GM23338 (cell line): ENCODE results near the gene SPTBN2. TPM values are rescaled to one million over a fixed set of nuclear protein-coding genes. Genes with fewer than 3 reads are reported as not detected.

Experiments used
- ATAC-seq: fragments of 200-7000 bp; cut with Tn5 transposase; 3 replicates; pipeline ENCODE4 v1.9.1; 2020
- DNase-seq: peaks from one replicate; pipeline ENCODE4 v3.0.0-alpha.2; 2015; ENCODE audit warnings: low spot score
- H2AFZ ChIP-seq: fragments of 200-600 bp; sonication (generic); 2 replicates; pipeline ENCODE4 v1.8.0; 2016; ENCODE audit warnings: antibody characterized with exemption, mild to moderate bottlenecking, moderate library complexity
- H3F3A ChIP-seq: fragments of 200-600 bp; sonication (generic); replicated peaks from 2 replicates; pipeline ENCODE4 v1.8.0; 2017; ENCODE audit warnings: antibody characterized with exemption, mixed run types, low read depth
- H3K27ac ChIP-seq: fragments of 200-600 bp; sonication (generic); 2 replicates; pipeline ENCODE4 v1.6.1; 2016; ENCODE audit warnings: low read depth
- H3K27me3 ChIP-seq: fragments of 200-600 bp; sonication (generic); 2 replicates; pipeline ENCODE4 v1.8.0; 2016; ENCODE audit warnings: mild to moderate bottlenecking, mixed run types, moderate library complexity; ENCODE audit not compliant: insufficient read depth
- H3K36me3 ChIP-seq: fragments of 200-600 bp; sonication (generic); 2 replicates; pipeline ENCODE4 v1.8.0; 2016; ENCODE audit warnings: mild to moderate bottlenecking; ENCODE audit not compliant: insufficient read depth
- H3K4me1 ChIP-seq: fragments of 200-600 bp; sonication (generic); 2 replicates; pipeline ENCODE4 v1.8.0; 2016; ENCODE audit warnings: mild to moderate bottlenecking, moderate library complexity; ENCODE audit not compliant: insufficient read depth
- H3K4me2 ChIP-seq: fragments of 200-600 bp; sonication (generic); 2 replicates; pipeline ENCODE4 v1.7.1; 2017; ENCODE audit warnings: mixed run types
- H3K4me3 ChIP-seq: fragments of 200-600 bp; sonication (generic); 2 replicates; pipeline ENCODE4 v1.6.1; 2016; ENCODE audit warnings: mixed run types
- H3K79me2 ChIP-seq: fragments of 200-600 bp; sonication (generic); replicated peaks from 2 replicates; pipeline ENCODE4 v1.8.0; 2017; ENCODE audit warnings: mild to moderate bottlenecking; ENCODE audit not compliant: insufficient read depth
- H3K9me2 ChIP-seq: fragments of 200-600 bp; sonication (generic); 2 replicates; pipeline ENCODE4 v1.8.0; 2017; ENCODE audit not compliant: insufficient read depth
- H4K20me1 ChIP-seq: fragments of 200-600 bp; sonication (generic); replicated peaks from 2 replicates; pipeline ENCODE4 v1.8.0; 2017; ENCODE audit warnings: mild to moderate bottlenecking; ENCODE audit not compliant: insufficient read depth
- H3K27ac Mint-ChIP-seq: 2 replicates; pipeline ENCODE4 v1.8.0; 2020; ENCODE audit warnings: inconsistent platforms, mild to moderate bottlenecking, moderate library complexity, mixed read lengths
- H3K27me3 Mint-ChIP-seq: 3 replicates; pipeline ENCODE4 v1.8.0; 2022; ENCODE audit warnings: low read depth, mild to moderate bottlenecking, moderate library complexity, mixed read lengths, inconsistent platforms; ENCODE audit not compliant: insufficient read depth, poor library complexity
- H3K36me3 Mint-ChIP-seq: 3 replicates; pipeline ENCODE4 v1.8.0; 2021; ENCODE audit warnings: low read depth, mild to moderate bottlenecking, inconsistent platforms, moderate library complexity, mixed read lengths
- H3K4me1 Mint-ChIP-seq: 3 replicates; pipeline ENCODE4 v1.8.0; 2020; ENCODE audit warnings: mild to moderate bottlenecking, inconsistent platforms, mixed read lengths
- H3K4me3 Mint-ChIP-seq: 3 replicates; pipeline ENCODE4 v1.8.0; 2021; ENCODE audit warnings: moderate library complexity, mild to moderate bottlenecking, inconsistent platforms, mixed read lengths
- H3K9me3 Mint-ChIP-seq: 3 replicates; pipeline ENCODE4 v1.8.0; 2020; ENCODE audit warnings: moderate library complexity, mild to moderate bottlenecking, inconsistent platforms, mixed read lengths
- CREB1 ChIP-seq: fragments of 250-450 bp; sonication (Bioruptor Pico); IDR thresholded peaks from 2 replicates; pipeline ENCODE4 v1.5.0; 2020; ENCODE audit warnings: low read depth, mild to moderate bottlenecking, moderate library complexity
- CTCF ChIP-seq, 2 experiments: fragments of 200-600 bp in 1 of 2; sonication (generic) in 1 of 2; conservative IDR thresholded peaks; 2 replicates each; pipeline versions ENCODE4 v1.5.1 to v1.6.1; 2016 to 2017; ENCODE audit warnings: antibody characterized with exemption in 2 of 2, low read depth in 2 of 2, mild to moderate bottlenecking in 2 of 2, moderate library complexity in 1 of 2
- ETS1 ChIP-seq: IDR thresholded peaks from 2 replicates; pipeline ENCODE4 v1.6.1; 2016; ENCODE audit warnings: antibody characterized with exemption
- EZH2 ChIP-seq: fragments of 200-600 bp; sonication (generic); IDR thresholded peaks from one replicate; pipeline ENCODE4 v1.8.0; 2017; ENCODE audit warnings: antibody characterized with exemption, mild to moderate bottlenecking, low read depth; ENCODE audit not compliant: unreplicated experiment
- EZH2phosphoT487 ChIP-seq: fragments of 200-600 bp; sonication (generic); IDR thresholded peaks from one replicate; pipeline ENCODE4 v1.8.1; 2018; ENCODE audit warnings: antibody characterized with exemption; ENCODE audit not compliant: unreplicated experiment
- JUNB ChIP-seq: IDR thresholded peaks from one replicate; pipeline ENCODE4 v1.6.1; 2016; ENCODE audit warnings: antibody characterized with exemption; ENCODE audit not compliant: unreplicated experiment
- NANOG ChIP-seq: IDR thresholded peaks from 2 replicates; pipeline ENCODE4 v1.6.1; 2016; ENCODE audit warnings: antibody characterized with exemption, borderline replicate concordance
- POLR2AphosphoS5 ChIP-seq: IDR thresholded peaks from 2 replicates; pipeline ENCODE4 v1.6.1; 2016; ENCODE audit warnings: antibody characterized with exemption, low read depth
- REST ChIP-seq: IDR thresholded peaks from one replicate; pipeline ENCODE4 v1.6.1; 2018; ENCODE audit warnings: antibody characterized with exemption; ENCODE audit not compliant: unreplicated experiment
- STAT1 ChIP-seq: IDR thresholded peaks from one replicate; pipeline ENCODE4 v1.6.1; 2016; ENCODE audit warnings: antibody characterized with exemption; ENCODE audit not compliant: unreplicated experiment
- ZNF114 ChIP-seq: fragments of 250-450 bp; sonication (Bioruptor Pico); IDR thresholded peaks from 2 replicates; pipeline ENCODE4 v1.5.0; 2020; ENCODE audit warnings: mild to moderate bottlenecking, moderate library complexity
- ZNF331 ChIP-seq: fragments of 250-450 bp; sonication (Bioruptor Pico); IDR thresholded peaks from 2 replicates; pipeline ENCODE4 v1.5.0; 2020; ENCODE audit warnings: low read depth, mild to moderate bottlenecking, moderate library complexity
- polyA plus RNA-seq: library from polyadenylated mRNA; unstranded; fragments of >200 nt; fragmentation: Nextera tagmentation; extraction: Ambion mirVana; gene quantifications from 2 replicates; pipeline ENCODE4 v1.2.1, GENCODE V29; 2016
- total RNA-seq: library from RNA; depleted of rRNA; stranded (reverse); fragments of >200 nt; shearing (Covaris generic); gene quantifications from 2 replicates; pipeline ENCODE4 v1.2.3, GENCODE V29; 2014

Gene SPTBN2
- total and polyA plus RNA-seq, 2 experiments from 2014 or later = 7.7 to 49.1 TPM

- no peak for TF ChIP-seq ETS1
- no peak for TF ChIP-seq POLR2AphosphoS5
- TF ChIP-seq CREB1 (CRISPR knock-in tag) = no peak
- no peak for TF ChIP-seq EZH2
- no peak for TF ChIP-seq JUNB
- no peak for TF ChIP-seq ZNF114 (CRISPR knock-in tag)
These were observed 75.9 kb downstream of the SPTBN2 start (continued) for GRCh38 chr11:66653123-66653522.

- Histone ChIP-seq H2AFZ (no peak overlapping the region), H3F3A (peaks cover 24% of the 10 kb centered on the region), H4K20me1 (peaks cover 62% of the 10 kb centered on the region), H3K4me1 (no peaks in the 10 kb centered on the region), H3K4me3 (no peak overlapping the region), H3K4me2 (no peak overlapping the region), H3K9me2 (no peaks in the 10 kb centered on the region), H3K79me2 (peaks cover 91% of the 10 kb centered on the region), H3K27ac (no peak overlapping the region; the same call in 1 of the 2 replicates), H3K36me3 (peaks cover 28% of the 10 kb centered on the region), H3K27me3 (no peaks in the 10 kb centered on the region)
- no peak for ATAC-seq
- H3K9me3 Mint-ChIP-seq = no peaks in the 10 kb centered on the region
- no peak overlapping the region for H3K4me3 Mint-ChIP-seq
- no peak overlapping the region for H3K27ac Mint-ChIP-seq
- H3K27me3 Mint-ChIP-seq = peaks cover 24% of the 10 kb centered on the region
- H3K4me1 Mint-ChIP-seq = no peaks in the 10 kb centered on the region
- H3K36me3 Mint-ChIP-seq = peaks cover 63% of the 10 kb centered on the region
- DNase-seq = no peak
- TF ChIP-seq CREB1 (CRISPR knock-in tag) (no peak), EZH2 (no peak), POLR2AphosphoS5 (no peak), ZNF331 (no peak), CTCF (conservative IDR thresholded peaks at IDR 0.05; ENCODE audit: low read depth in 2 of 2) (no peak), EZH2phosphoT487 (no peak), ETS1 (no peak), ZNF114 (CRISPR knock-in tag) (no peak), REST (no peak), JUNB (no peak), NANOG (no peak), STAT1 (no peak)
These were observed 76.4 kb downstream of the SPTBN2 start for GRCh38 chr11:66652651-66653050.
